Measurements from ENCODE around the gene SNAPIN. TPM values are rescaled to one million over a fixed set of nuclear protein-coding genes. Genes with fewer than 3 reads are reported as not detected.
A peak's percentile ranks its signal among the peaks of the same experiment; 100 is the strongest.

Gene SNAPIN
- total and polyA plus RNA-seq, 5 experiments from 2014 or later = 28.2 to 77.4 (median 66.6) TPM

GRCh38 chr1:153642161-153642560, 16.3 kb upstream of the SNAPIN start:
- H3K27ac Mint-ChIP-seq = peak overlapping the region in 5 of 10 donors; percentile 37 to 86 (median 66)
- peaks cover 25 to 76% (median 76%) of the 10 kb centered on the region in 4 donors for H3K4me1 Mint-ChIP-seq
- ATAC-seq (no peak), DNase-seq (no peak)
- H3K9me3 Mint-ChIP-seq = no peaks in the 10 kb centered on the region
- H3K4me3 Mint-ChIP-seq = peak overlapping the region in 2 of 10 donors; percentile 13 to 14
- H3K36me3 Mint-ChIP-seq = peaks cover 26 to 95% (median 34%) of the 10 kb centered on the region in 3 donors
- no peaks in the 10 kb centered on the region for H3K27me3 Mint-ChIP-seq
- POLR2A ChIA-PET = no interaction called here

DNA sequence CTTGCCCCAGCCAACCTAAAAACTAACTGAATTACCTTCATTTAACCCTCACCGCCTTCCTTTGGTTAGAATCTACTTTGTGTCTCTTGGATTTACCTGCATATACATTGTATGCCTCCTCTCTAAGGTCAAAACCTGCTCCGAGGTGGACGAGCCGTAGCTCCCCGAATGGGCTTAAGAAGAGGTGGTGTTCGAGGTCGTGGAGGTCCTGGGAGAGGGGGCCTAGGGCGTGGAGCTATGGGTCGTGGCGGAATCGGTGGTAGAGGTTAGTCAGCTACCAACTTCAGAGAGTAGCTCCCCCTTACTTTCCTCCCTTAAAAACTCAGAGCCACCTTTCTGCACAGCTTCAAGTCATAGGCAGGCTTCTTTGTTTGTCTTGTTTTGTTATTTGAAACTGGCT, 15.4 kb upstream of the SNAPIN start:
- DNase-seq = no peak
- Mint-ChIP-seq H3K4me1 (peaks cover 30 to 80% (median 79%) of the 10 kb centered on the region in 4 donors), H3K9me3 (no peaks in the 10 kb centered on the region), H3K36me3 (peaks cover 20 to 90% (median 32%) of the 10 kb centered on the region in 3 donors), H3K27ac (peak overlapping the region in 9 of 10 donors; percentile 0 to 86 (median 47)), H3K27me3 (no peaks in the 10 kb centered on the region), H3K4me3 (no peak overlapping the region)
- no peak for ATAC-seq
- POLR2A ChIA-PET = interaction anchor here (0.8 to 10.4 kb wide), 3 partner anchors 9 to 16 kb away, joined by 3 to 85 read pairs (median 6); partner anchors contain the start of genes CHTOP and SNAPIN

DNA sequence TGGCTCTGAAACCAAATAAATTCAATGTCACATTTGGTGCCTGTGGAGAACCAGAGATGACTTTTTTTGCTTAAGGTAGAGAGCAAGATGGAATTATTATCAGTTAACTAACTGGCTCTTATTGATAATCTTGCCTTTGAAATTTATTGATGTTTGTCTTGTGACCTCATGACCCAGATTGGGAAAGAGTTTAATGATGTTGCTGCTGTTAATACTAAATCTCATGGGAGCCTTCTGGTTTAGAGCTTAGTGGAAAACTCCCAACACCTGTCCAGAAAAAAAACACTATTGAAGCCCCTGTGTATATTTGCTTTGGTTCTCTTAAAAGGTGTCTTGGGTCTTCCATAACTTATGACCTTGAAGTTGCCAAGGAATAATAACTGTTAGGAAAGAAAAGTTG, 14.7 kb upstream of the SNAPIN start:
- Mint-ChIP-seq H3K4me1 (peaks cover 32 to 83% (median 81%) of the 10 kb centered on the region in 4 donors), H3K9me3 (no peaks in the 10 kb centered on the region), H3K27ac (peak overlapping the region in 9 of 10 donors; percentile 18 to 81 (median 50)), H3K36me3 (peaks cover 20 to 82% (median 32%) of the 10 kb centered on the region in 3 donors), H3K27me3 (no peaks in the 10 kb centered on the region), H3K4me3 (peak overlapping the region in 1 of 10 donors; percentile 15)
- POLR2A ChIA-PET = interaction anchor here (0.6 to 10.4 kb wide), 5 partner anchors 8 to 107 kb away, joined by 3 to 85 read pairs (median 4); partner anchors contain the start of genes CHTOP and SNAPIN
- DNase-seq = no peak
- no peak for ATAC-seq

DNA sequence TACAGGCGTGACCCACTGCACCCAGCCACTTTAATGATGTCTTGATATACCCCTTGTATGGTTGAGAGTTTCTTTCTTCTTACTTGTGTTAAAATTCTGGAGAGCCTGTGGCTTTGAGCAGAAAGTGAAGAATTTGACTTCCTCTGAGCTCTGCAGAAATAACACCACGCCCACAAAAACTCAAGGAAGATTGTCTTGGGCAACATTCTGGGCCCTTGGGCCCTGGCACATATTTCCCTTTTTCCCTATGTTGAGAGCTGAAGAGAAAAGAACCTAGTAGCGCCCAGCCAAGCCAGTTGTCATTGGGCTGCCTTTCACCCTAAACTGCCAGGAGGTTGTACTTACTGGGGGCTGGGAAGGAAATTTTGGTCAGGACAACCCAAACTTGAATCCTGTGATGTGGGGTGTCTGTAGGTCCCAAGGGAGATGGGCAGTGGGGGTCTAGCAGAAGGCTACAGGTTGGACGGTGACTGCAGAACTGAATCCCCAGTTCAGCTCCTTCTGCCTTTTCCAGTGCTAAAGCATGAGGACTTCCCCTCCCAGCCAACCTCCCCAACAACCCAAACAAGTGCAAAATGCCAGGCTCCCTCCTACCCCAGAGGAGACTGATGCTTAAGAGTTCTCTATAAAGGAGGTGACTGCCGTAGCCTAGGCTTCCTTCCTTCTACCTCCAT, 11.7 kb upstream of the SNAPIN start:
- Mint-ChIP-seq H3K4me3 (peak overlapping the region in 6 of 10 donors; percentile 11 to 75 (median 32)), H3K36me3 (peaks cover 20 to 57% (median 27%) of the 10 kb centered on the region in 3 donors), H3K4me1 (peaks cover 40 to 84% (median 82%) of the 10 kb centered on the region in 4 donors), H3K9me3 (no peaks in the 10 kb centered on the region), H3K27ac (peak overlapping the region; percentile 67 to 94 (median 81)), H3K27me3 (no peaks in the 10 kb centered on the region)
- DNase-seq (no peak), ATAC-seq (no peak)
- POLR2A ChIA-PET = interaction anchor here (0.6 to 10.4 kb wide), 3 partner anchors 9 to 136 kb away, joined by 3 to 85 read pairs (median 7); partner anchors contain the start of gene CHTOP

GRCh38 chr1:153647346-153647714, 11.2 kb upstream of the SNAPIN start:
- Mint-ChIP-seq H3K4me1 (peaks cover 40 to 79% (median 77%) of the 10 kb centered on the region in 4 donors), H3K27me3 (no peaks in the 10 kb centered on the region), H3K27ac (peak overlapping the region; percentile 67 to 94 (median 81)), H3K36me3 (peaks cover 20 to 51% (median 27%) of the 10 kb centered on the region in 3 donors), H3K9me3 (no peaks in the 10 kb centered on the region), H3K4me3 (peak overlapping the region in 6 of 10 donors; percentile 11 to 50 (median 26))
- POLR2A ChIA-PET = interaction anchor here (0.6 to 10.4 kb wide), 4 partner anchors 9 to 136 kb away, joined by 3 to 85 read pairs (median 6); partner anchors contain the start of gene CHTOP
- ATAC-seq (no peak), DNase-seq (no peak)

DNA sequence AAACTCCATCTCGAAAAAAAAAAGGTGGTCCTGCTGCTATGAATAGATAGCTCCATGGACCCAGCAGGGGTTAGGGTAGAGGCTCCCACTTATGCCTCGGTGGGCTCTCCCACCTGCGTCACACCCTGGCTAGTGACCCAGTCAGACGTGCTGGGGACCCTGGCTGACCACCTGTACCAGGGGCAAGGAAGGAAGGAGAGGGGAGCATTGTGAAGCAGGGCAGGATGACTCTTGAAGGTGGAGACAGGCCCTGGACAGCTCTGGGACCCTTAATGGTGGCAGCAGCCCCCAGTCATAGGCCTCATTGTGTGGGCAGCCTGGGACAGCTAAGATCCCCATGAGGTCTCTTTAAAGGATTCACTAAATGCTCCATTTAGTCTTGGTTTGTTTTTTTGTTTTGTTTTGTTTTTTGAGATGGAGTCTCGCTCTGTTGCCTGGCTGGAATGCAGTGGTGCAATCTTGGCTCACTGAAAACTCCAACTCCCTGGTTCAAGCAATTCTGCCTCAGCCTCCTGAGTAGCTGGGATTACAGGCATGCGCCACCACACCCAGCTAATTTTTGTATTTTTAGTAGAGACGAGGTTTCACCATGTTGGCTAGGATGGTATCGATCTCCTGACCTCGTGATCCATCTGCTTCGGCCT, 10.4 kb upstream of the SNAPIN start:
- Mint-ChIP-seq H3K27me3 (no peaks in the 10 kb centered on the region), H3K9me3 (no peaks in the 10 kb centered on the region), H3K36me3 (peaks cover 20 to 43% (median 23%) of the 10 kb centered on the region in 3 donors), H3K4me3 (peak overlapping the region in 5 of 10 donors; percentile 20 to 53 (median 50)), H3K4me1 (peaks cover 39 to 74% (median 72%) of the 10 kb centered on the region in 4 donors), H3K27ac (peak overlapping the region in 9 of 10 donors; percentile 68 to 97 (median 90))
- no peak for ATAC-seq
- POLR2A ChIA-PET = interaction anchor here (0.9 to 10.4 kb wide), 6 partner anchors 9 to 116 kb away, joined by 3 to 85 read pairs (median 7); partner anchors contain the start of genes CHTOP and INTS3
- DNase-seq = no peak

DNA sequence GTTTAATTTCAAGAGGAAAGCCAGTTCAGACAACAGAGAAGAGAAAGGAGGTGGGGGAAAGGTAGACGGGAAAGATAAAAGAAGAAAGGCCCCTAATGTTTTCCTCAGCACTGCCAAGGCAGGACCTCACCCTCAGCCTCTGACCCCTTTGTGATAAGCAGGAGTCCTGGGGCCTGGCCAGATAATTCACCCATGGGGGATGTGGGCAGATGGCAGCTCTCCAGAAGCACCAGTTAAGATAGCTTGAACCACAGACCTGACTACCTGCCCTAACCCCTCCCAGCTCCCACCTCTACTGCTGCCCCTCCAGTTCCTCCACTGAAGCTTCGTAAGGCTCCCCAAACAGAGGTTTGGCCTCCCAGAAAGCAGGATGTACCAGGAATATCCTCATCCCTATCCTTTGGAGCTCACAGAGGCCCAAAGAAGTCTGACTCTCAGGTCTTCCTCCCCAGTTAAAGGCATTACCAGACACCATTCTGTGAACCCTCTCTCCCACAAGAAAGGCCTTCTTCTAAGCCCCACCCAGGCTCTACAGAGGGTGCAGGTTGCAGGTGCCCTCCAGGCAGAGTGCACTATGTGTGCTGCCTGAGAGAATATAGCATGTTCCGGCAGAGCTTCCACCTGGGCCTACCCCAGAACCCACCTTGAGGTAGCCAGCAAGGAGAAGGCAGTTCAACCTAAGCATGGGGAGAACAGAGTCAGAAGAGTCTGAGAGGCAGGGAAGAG, 9.2 kb upstream of the SNAPIN start:
- no peaks in the 10 kb centered on the region for H3K27me3 Mint-ChIP-seq
- H3K4me3 Mint-ChIP-seq = peak overlapping the region; percentile 61 to 91 (median 83)
- H3K4me1 Mint-ChIP-seq = peaks cover 32 to 63% (median 61%) of the 10 kb centered on the region in 4 donors
- DNase-seq = peak in 8 of 10 donors; percentile 13 to 75 (median 48)
- peak; percentile 90 to 97 for ATAC-seq
- peak overlapping the region; percentile 71 to 97 (median 94) for H3K27ac Mint-ChIP-seq
- no peaks in the 10 kb centered on the region for H3K9me3 Mint-ChIP-seq
- H3K36me3 Mint-ChIP-seq = peaks cover 11 to 32% (median 16%) of the 10 kb centered on the region in 3 donors
- POLR2A ChIA-PET = interaction anchor here (0.5 to 10.4 kb wide), 10 partner anchors 10 to 112 kb away, joined by 3 to 85 read pairs (median 6); partner anchors contain the start of genes CHTOP, ILF2, INTS3 and NPR1

DNA sequence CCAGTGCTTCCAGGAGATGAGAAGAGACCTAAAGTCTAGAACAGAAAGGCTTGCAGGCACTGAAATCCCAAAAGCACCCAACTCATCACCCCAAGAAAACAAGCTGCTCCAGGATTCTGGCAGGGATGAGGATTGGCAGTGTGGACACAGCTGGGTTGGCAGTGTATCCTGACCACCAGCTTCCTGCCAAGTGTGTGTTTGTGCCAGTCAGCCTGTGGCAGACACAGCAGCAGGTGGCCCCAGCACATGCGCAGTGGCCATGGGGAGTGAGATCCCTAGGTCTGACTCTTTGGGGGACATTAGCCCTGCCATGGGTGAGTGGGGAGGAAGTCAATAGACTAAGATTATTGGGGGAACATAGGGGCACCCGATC, 8.7 kb upstream of the SNAPIN start:
- H3K27ac Mint-ChIP-seq = peak overlapping the region; percentile 71 to 97 (median 94)
- no peaks in the 10 kb centered on the region for H3K27me3 Mint-ChIP-seq
- POLR2A ChIA-PET = interaction anchor here (0.7 to 10.4 kb wide), 8 partner anchors 9 to 114 kb away, joined by 3 to 85 read pairs (median 10); partner anchors contain the start of genes CHTOP, ILF2, INTS3 and NPR1
- no peaks in the 10 kb centered on the region for H3K9me3 Mint-ChIP-seq
- DNase-seq = no peak
- peaks cover 8 to 26% (median 13%) of the 10 kb centered on the region in 3 donors for H3K36me3 Mint-ChIP-seq
- peak; percentile 42 to 45 for ATAC-seq
- peaks cover 32 to 58% (median 55%) of the 10 kb centered on the region in 4 donors for H3K4me1 Mint-ChIP-seq
- peak overlapping the region; percentile 61 to 91 (median 83) for H3K4me3 Mint-ChIP-seq

DNA sequence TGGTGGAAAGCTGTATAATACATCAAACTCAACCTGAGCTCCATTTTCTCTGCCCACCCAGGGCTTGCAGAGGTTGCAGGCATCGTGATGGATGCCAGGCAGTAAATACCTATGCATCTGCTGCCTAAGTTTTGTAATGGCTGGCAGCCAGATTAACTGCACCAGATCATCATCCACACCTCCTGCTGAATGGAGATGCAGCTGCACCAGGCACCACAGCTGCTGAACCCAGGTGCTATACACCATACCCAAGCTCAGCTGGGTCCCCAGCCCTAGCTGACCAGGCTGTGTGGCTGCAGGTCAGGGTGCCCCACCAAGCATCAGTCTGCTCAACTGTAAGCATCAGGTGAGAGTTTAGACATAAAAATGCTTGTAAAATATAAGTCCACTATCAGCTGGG, 6.7 kb upstream of the SNAPIN start:
- no peak overlapping the region for H3K4me3 Mint-ChIP-seq
- POLR2A ChIA-PET = interaction anchor here (0.7 to 10.4 kb wide), 6 partner anchors 8 to 20 kb away, joined by 3 to 85 read pairs (median 4); partner anchors contain the start of genes CHTOP and ILF2
- H3K27me3 Mint-ChIP-seq = no peaks in the 10 kb centered on the region

DNA sequence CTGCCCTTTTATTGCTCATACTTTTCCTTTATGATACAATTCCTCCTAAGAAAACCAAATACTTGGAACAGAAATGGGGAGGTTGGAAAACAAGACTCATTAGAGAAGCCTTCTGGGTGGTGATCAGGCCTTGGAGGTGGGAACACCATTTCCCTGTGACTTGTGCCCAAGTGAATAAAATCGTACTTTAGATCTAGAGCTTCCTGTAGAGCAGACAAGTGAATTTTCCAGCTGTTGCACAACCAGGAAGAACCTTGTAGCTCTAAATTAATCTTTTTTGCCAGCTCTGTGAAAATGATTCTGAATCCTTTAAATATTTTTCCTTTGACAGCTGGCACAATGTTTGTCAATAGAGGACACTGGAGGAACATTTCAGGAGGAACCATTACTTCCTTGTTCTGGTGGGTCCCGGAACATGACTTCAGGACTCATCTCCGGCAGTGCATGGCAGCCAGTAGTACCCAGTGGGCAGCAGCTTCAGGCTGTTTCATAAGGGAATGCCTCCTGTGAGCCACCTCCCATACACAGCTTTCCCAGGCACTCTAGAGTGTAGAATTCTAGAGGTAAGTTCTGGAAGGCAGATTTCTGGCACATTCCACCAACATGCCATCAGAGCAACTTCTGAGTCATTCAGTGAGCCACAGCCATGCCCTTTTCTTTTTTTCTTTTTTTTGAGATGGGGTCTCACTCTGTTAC, 5.5 kb upstream of the SNAPIN start:
- POLR2A ChIA-PET = interaction anchor here (0.7 to 10.4 kb wide), 5 partner anchors 9 to 1604 kb away, joined by 3 to 85 read pairs (median 3); partner anchors contain the start of genes CHTOP and ILF2
- no peak for ATAC-seq
- H3K27me3 Mint-ChIP-seq = no peaks in the 10 kb centered on the region
- no peak for DNase-seq
- no peak overlapping the region for H3K4me3 Mint-ChIP-seq
- H3K4me1 Mint-ChIP-seq = peaks cover 14 to 30% (median 26%) of the 10 kb centered on the region in 4 donors
- H3K9me3 Mint-ChIP-seq = no peaks in the 10 kb centered on the region
- peak overlapping the region in 3 of 10 donors; percentile 7 to 71 (median 56) for H3K27ac Mint-ChIP-seq
- no peaks in the 10 kb centered on the region for H3K36me3 Mint-ChIP-seq

More for the DNA sequence above, 6.7 kb upstream of the SNAPIN start:
- Mint-ChIP-seq H3K36me3 (peaks cover 0 to 7% (median 1%) of the 10 kb centered on the region in 3 donors), H3K4me1 (peaks cover 22 to 42% (median 37%) of the 10 kb centered on the region in 4 donors), H3K27ac (no peak overlapping the region), H3K9me3 (no peaks in the 10 kb centered on the region)
- DNase-seq (no peak), ATAC-seq (no peak)

DNA sequence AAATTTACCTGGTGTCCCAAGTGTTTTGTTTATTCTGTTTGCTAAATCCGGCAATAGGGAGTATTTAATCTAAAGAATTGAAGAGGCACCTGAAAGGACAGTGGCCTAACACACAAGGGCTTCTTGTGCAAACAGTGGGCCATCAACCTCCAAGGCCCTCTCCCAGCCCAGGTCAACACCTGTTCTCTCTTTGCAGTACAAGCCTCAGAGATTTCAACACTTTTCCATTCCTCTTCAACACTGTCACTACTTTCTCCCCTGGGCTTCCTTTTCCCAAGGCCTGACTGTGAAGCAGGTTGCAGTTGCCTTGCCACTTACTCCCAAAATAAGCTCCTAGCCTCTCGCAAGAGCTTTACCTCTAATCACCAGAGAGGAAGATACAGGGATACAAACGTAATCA, 3.2 kb upstream of the SNAPIN start:
- DNase-seq (no peak), ATAC-seq (no peak)
- H3K27ac Mint-ChIP-seq = peak overlapping the region in 1 of 10 donors; percentile 52
- peaks cover 1 to 23% (median 15%) of the 10 kb centered on the region in 4 donors for H3K4me1 Mint-ChIP-seq
- no peaks in the 10 kb centered on the region for H3K27me3 Mint-ChIP-seq
- POLR2A ChIA-PET = interaction anchor here (1.9 kb wide), 1 partner anchor 21 kb away, joined by 11 read pairs; no protein-coding TSS in a partner anchor
- no peaks in the 10 kb centered on the region for H3K9me3 Mint-ChIP-seq
- no peak overlapping the region for H3K4me3 Mint-ChIP-seq
- H3K36me3 Mint-ChIP-seq = peaks cover 0 to under 1% (median 0%) of the 10 kb centered on the region in 3 donors
